CD4-positive, alpha-beta T cell treated with Interleukin-17A for 1 hour (primary cell): ENCODE results near the gene GOLT1B.

ENCODE experiments used
- DNase-seq: peaks from one replicate; pipeline ENCODE4 v3.0.0-alpha.2; 2020

GOLT1B gene

GRCh38 chr12:21566907-21567394 is 65.4 kb downstream of the GOLT1B start:
- no peak for DNase-seq
